Choroid plexus epithelial cell (primary cell): Measurements from ENCODE around the gene CDC7.

Experiments used
- DNase-seq: peaks from one replicate; pipeline ENCODE4 v3.0.0-alpha.2; 2010; ENCODE audit warnings: low read depth
- H3K4me3 ChIP-seq: 2 replicates; pipeline ENCODE4 v1.5.1; 2011; ENCODE audit warnings: low read depth, mild to moderate bottlenecking, control low read depth, low read length, moderate library complexity
- TF ChIP-seq, protein P1 (sequence below): conservative IDR thresholded peaks from 2 replicates; pipeline ENCODE4 v1.5.1; 2011; ENCODE audit warnings: low read depth, mild to moderate bottlenecking, control low read depth, inconsistent platforms, low read length, moderate library complexity

The CDC7 gene

DNA sequence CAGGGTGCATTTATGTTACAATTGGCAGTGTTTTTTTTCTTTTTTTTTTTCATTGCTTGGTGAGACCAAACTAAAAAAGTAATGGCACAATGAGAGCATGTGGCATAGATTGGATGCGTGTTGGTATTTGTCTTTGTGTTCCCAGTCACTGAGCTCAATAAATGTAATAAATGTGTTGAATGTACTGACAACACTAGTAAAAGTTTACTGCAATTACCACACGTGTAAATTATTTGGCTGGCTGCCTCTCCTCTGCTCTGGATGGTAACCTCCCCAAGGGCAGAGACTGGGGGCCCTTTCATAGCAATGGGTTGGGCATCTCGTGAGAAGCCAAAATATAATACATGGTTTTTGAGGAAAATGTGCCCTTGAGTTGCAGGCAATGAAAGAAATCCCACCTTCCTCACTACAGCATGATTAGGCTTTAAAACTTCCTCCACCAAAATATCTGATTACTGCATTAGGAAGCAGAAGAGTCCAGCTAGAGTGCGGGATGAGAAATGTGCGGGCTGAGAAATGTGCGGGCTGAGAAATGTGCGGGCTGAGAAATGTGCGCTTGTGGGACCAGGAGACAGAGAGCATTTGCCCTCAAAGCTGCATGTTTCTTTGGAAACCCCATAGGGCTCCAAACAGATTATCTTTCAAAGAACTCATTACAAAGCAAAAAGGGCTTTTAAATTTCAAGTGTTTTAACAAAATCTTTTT lies 58.5 kb downstream of the CDC7 start:
- DNase-seq: no peak
- H3K4me3 ChIP-seq: no peak overlapping the region
- TF ChIP-seq, protein P1, sequence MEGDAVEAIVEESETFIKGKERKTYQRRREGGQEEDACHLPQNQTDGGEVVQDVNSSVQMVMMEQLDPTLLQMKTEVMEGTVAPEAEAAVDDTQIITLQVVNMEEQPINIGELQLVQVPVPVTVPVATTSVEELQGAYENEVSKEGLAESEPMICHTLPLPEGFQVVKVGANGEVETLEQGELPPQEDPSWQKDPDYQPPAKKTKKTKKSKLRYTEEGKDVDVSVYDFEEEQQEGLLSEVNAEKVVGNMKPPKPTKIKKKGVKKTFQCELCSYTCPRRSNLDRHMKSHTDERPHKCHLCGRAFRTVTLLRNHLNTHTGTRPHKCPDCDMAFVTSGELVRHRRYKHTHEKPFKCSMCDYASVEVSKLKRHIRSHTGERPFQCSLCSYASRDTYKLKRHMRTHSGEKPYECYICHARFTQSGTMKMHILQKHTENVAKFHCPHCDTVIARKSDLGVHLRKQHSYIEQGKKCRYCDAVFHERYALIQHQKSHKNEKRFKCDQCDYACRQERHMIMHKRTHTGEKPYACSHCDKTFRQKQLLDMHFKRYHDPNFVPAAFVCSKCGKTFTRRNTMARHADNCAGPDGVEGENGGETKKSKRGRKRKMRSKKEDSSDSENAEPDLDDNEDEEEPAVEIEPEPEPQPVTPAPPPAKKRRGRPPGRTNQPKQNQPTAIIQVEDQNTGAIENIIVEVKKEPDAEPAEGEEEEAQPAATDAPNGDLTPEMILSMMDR: no peak

DNA sequence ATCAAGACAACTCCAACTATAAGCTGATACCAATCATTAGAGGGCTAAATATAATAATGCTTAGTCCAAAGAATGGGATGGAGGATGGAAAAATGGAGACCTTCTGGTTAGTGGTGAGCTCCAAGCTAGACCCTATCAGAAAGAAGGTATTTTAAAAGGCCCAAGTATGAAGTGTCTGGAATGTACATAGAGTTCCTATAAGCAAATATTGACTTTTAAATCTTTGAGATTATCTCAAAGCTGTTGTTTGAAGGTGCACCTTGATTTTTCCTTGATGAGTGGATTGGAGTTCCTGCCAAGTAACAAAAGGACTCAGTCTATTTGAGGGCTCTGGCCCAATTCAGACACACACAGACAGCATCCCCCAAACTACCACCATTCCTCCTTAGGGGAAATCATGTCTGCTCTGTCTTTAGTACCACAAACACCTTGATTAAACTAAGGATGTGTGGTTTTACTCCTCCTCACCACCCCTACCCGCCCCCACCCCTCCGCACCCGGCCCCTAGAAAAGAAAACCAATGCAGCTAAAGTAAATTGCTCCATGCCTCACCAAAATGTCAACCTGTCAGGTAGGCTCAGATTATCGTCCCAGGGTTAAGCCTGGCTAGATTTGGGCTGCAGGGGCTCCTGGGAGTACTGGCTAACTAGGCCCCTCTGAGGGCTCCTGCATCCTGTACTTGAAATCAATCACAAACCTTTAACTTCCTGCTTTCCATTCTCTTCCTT lies 59.4 kb downstream of the CDC7 start:
- TF ChIP-seq, protein P1: no peak
- DNase-seq: no peak
- no peak overlapping the region for H3K4me3 ChIP-seq

DNA sequence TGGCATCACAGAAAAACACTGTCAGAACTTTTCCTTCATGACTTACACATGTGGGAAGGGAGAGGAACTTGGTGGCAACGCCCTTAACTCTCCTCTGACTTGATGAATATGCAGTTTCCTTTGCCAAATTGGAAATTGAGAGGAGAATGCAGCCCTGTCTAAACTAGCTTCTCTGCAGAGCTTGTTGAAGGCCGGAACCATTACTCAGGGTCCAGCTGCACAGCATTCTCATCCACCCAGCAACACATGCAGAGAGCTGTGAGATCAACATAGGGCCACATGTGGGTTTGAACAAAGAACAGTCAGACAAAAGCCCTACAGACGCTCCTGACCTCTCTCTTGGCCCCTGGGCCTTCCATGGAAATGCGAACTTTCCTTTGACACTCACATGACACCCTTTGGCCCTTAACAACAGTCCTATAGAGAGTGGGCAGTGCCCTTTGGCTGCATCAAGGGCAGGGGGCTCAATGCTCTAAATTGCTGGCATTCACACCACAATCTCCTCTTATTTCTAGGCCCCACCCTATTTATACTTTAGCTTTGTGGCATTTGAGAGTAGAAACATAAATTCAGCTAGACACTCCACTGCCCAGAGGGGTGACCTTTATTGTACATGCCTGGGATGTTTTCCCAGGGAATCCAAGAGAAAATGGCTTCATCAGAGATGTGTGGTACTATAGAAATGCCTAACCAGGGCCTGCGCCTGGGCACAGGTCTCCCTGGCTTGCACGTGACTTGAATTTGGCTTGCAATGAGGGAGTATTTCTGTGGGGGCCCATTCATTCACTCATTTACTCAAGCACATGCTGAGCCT lies 64.4 kb downstream of the CDC7 start:
- TF ChIP-seq, protein P1: no peak
- peak; percentile 39 for DNase-seq
- H3K4me3 ChIP-seq: no peak overlapping the region

DNA sequence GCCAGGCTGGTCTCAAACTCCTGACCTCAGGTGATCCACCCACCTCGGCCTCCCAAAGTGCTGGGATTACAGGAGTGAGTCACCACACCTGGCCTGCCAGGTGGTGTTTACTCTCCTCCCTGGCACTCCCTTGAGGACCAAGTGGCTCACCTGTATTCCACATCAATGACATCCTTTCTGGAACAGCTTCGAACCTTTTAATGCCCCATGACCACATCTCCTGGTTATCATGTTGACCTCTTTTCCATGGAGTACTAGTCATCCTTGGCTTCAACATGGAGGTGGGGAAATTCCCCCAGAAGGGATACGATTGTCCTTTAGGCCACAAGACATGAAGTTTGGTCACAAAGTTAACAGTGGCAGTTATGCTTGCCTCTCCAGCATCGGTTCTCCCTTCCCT lies 66.9 kb downstream of the CDC7 start:
- DNase-seq: no peak
- no peak overlapping the region for H3K4me3 ChIP-seq
- TF ChIP-seq, protein P1: no peak

DNA sequence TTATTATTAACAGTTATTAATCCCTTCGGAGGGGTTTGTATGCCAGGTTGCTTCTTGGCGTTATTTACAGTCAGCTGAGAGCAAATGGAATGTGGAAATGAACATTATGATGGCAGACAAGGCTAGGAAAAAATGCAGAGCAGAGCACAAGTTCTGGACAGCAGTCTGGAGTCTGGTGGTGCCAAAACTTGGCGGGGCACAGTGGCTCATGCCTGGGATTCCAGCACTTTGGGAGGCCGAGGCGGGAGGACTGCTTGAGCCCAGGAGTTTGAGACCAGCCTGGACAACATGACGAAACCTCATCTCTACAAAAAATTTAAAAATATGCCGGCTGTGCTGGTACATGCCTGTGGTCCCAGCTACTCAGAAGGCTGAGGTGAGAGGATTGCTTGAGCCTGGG lies 67.6 kb downstream of the CDC7 start:
- no peak overlapping the region for H3K4me3 ChIP-seq
- DNase-seq: no peak
- TF ChIP-seq, protein P1: no peak

DNA sequence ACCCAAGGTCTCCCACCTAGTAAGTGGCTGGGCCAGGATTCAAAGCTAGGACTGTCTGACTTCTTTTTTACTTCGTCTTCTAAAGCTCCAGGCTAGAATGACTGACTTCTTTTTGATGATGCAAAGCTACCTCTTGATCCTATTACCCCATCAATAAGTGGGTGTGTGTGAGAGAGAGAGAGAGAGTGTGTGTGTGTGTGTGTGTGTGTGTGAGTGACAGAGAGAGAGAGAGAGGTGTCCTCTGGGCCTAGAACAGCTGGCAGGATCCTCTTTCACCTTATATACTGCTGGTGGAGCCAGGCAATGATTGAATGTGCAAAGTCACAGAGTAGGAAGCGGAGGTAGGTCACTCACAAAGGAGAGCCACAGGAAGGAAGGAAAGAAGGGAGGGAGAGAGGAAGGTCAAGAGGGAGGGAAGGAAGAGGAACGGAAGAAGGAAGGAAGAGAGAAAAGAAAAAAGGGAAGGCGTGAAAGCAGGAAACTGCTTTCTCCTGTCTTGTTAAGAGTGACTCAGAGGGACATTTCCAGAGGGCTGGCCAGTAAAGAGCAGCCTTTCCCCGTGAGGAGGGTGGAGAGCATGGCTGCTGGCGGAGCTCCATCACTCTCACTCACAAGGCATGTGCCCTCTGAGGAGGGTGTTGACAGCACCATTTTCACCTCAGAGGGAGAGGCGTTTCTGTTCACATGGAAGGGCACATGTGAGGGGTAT lies 68.9 kb downstream of the CDC7 start:
- peak; percentile 91 for DNase-seq
- TF ChIP-seq, protein P1: no peak
- H3K4me3 ChIP-seq: no peak overlapping the region
